GM18508 (cell line): ENCODE measurements around the gene RTN4.

Experiments used
- ATAC-seq: cut with Tn5 transposase; IDR thresholded peaks from one replicate; pipeline ENCODE4 v1.9.1; 2021; ENCODE audit warnings: moderate number of reproducible peaks; ENCODE audit not compliant: insufficient read depth, unreplicated experiment

Gene RTN4

GRCh38 chr2:54955358-54956110 lies 94.7 kb downstream of the RTN4 start:
- no peak for ATAC-seq

GRCh38 chr2:54954705-54955357 lies 95.4 kb downstream of the RTN4 start:
- ATAC-seq = no peak

GRCh38 chr2:54954158-54954557 lies 96.1 kb downstream of the RTN4 start:
- ATAC-seq = no peak

- ATAC-seq = no peak
These were observed 97.2 kb downstream of the RTN4 start for GRCh38 chr2:54952978-54953456.

DNA sequence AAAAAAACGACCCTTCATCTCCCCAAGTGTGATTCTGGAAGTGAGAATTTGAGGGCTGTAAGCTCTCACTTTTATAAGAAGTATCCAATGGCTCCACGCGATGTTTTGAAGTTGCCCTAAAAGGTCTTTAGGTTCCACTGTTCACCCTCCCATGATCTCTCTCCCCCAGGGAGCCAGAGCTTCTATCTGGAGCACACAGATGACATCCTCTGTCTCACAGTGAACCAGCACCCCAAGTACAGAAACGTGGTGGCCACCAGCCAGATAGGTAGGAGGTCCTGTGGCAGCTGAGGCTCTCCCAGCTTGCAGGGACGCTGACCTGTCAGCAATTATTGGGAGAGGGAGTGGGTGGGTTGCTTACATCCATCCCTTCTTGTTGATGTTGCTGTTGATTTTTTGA lies 97.8 kb downstream of the RTN4 start:
- no peak for ATAC-seq

DNA sequence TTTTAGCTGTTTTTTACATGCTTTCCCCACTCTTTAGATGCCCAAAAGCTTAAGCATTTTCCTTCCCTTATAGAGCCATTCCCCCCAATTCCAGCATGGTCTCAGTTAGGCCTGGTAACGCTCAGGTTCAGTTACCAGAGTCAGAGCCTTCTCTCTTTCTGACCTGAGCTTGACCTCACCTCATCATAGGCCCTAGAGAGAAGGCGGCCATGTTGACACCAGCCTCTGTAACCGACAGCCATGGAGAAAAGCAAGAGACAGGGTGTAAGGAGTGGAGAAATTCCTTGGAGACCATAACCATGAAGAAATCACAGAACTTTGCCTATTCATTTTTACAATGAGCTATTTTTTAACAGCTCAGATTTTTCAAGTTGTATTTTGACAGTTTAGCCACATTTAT lies 99.4 kb downstream of the RTN4 start:
- ATAC-seq = no peak

DNA sequence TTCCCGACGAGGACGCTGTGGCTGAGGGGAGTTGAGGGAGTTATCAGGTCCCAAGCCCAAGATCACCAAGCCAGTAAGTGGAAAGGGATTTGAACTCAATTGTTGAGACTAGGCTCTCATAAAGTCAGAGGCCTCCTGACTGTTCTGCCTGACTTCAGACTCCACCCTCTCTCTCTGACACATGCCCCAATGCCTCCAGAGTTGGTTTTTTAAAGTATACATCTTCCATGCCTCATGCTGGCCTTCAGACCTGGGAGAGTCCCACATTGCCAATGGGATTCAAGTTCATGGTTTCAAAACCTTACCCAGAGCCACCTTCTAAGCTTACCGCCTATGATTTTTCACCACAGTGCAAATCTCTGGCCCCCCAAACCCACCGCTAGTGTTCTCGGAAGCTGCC lies 100.8 kb downstream of the RTN4 start:
- no peak for ATAC-seq

DNA sequence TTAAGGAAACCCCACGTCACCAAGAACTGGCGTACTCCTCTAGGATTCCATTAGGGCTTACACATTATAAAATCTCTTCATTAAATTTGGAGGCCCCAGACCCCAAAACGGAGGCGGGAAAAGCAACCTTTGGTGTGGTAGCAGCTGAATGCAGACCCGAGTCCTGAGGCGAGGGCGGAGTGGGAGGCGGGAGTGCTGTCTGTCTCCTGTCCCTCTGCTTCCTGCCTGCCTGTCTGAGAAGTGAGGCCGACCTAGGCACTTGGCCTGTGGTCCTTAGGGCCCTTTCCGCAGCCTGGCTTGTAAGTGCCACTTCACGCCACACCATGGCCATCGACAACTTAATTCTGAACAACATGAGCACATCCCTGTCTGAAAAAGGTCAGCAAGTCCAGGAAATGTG lies 102.1 kb downstream of the RTN4 start:
- no peak for ATAC-seq

DNA sequence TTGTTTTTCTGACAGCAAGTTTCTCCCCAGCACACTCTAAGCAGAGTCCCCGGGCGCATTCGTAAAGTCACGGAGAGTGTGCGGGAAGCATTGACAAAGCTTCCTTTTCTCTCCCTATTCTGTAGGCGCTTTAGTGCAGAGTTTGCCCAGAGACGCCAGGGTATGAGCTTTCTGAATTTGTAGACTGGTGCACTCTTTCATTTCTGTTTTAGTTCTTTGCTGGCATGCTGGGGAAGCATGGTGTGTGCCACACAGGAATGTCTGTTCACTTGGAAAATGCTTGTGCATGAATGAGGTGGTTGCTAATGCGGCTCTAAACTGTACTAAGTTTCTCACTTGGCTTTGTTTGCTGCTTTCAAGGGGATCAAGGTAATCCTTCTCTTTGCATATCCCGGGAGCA lies 102.6 kb downstream of the RTN4 start:
- no peak for ATAC-seq

DNA sequence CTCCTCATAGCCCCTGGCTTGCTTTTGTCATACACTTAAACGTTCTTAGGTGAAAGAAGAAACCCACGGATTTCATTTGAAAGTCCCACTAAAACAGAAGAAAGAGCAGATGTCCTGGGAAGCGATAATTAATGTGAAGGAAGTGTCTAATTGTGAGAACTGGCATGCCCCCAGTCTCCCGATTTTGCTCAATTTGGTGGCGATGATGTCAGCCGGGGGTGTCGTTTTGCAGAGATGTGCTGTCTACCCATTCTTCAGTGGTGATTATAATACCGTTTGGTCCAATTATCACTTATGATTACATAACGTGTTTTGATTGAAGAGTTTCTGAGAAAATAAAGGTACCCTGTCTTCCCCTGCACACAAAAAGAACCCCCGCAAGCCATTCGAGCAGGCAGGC lies 103.1 kb downstream of the RTN4 start:
- no peak for ATAC-seq

GRCh38 chr2:54946220-54946805 lies 103.9 kb downstream of the RTN4 start:
- ATAC-seq = no peak

DNA sequence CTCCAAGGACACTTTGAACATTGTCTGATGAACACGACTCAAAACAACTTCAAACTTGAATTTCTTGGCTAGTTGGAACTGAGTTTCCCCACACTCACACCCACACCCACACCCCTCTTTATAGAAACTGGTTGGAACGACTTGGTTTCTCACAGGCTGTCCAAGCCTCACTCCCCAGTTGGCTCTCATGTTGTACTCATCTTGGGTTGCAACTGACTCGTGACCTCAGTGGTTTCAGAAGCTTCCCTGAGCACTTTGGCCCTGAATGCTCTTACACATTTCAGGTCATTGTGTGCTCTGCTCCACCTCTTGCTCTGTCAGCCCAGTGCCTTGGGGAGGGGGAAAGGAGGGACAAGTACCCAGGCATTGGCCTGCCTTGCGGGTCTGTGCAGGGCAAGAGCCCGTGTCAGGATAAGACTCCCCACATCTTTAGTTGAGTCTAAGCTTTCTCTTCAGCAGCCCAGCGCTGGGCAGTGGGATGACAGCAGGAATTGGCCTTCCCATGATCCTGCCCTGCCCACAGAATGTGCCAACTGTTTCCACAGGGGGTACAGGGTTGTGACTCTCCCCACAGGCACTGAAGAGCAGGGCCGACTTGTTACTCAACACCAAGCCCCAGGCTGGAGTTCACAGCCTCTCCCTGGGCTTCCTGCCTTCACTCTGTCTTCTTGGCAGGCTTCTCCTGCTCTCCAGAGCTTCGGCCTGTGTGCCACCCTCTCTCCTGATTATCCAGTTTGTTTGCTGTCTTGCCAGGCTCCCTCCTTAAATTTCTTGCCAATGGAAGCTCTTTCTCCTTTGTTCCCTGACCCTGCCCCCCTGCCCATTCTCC lies 104.6 kb downstream of the RTN4 start:
- ATAC-seq = no peak

- no peak for ATAC-seq
These were observed 105.4 kb downstream of the RTN4 start for GRCh38 chr2:54944724-54945326.

GRCh38 chr2:54942373-54942772 lies 107.9 kb downstream of the RTN4 start:
- no peak for ATAC-seq

- no peak for ATAC-seq
These were observed 108.8 kb downstream of the RTN4 start for GRCh38 chr2:54941248-54941984.

DNA sequence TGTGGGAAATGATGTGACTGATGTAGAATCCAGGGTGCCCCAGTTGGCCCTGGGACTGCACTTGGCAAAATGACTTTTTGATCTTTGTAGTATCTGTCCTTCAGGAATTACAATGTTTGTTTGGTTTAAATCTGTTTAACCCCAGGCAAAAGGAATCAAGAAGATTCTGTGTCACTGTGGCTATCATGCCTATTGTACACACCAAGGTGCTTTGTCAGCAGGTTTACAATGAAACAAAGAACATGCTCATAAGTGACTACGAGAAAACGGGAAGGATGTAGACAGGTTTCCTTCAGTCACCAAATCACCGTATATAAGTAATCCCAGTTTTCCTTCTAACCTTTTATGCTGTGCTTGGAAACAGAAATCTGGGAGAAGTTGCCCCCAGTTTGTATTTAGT lies 109.5 kb downstream of the RTN4 start:
- ATAC-seq = no peak

DNA sequence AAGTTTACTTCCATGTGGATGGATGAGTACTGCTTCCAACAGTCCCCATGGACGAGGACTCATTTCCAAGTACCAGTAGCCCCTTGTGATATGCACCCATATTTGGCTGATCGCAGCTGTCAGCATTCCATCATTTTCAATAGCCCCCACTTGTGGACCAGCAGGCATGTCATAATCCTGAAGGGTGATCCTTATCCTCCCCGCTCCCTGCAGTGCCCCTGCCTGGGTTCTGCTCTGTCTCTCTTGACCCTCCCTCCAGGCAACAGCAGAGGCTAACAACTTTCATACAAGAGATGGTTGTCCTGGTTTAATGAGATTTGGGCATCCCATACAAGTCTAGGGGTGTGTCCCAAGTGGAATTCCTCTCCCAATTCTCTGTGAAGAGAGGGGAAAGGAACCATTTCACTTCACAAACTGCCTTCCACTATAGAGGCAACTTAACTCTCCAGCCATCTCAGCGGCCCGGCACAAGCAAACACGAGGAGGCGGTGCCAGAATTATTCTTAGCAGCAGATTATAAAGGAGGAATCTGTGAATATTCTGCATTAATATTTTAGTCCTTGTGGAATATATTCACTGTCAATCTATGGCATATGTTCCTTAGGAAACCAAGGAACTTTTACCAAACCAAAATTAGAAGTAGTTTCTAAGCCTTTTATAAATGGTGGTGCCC lies 110.7 kb downstream of the RTN4 start:
- ATAC-seq = no peak

- ATAC-seq = no peak
These were observed 113.5 kb downstream of the RTN4 start for GRCh38 chr2:54936766-54937165.

GRCh38 chr2:54935389-54935788 lies 114.9 kb downstream of the RTN4 start:
- ATAC-seq = no peak
